Stomach (tissue), 9 donors: ENCODE data around the gene ATG2B. TPM values are rescaled to one million over a fixed set of nuclear protein-coding genes. Genes with fewer than 3 reads are reported as not detected.

ENCODE experiments used
- DNase-seq, 2 donors: peaks; one replicate each; pipeline versions ENCODE4 v3.0.0 to v3.0.0-alpha.2; 2013 to 2019
- H3K27ac ChIP-seq, 5 donors: fragments of 200-600 bp in 4 of 5; sonication (generic) in 4 of 5; one replicate each; pipeline ENCODE4 v1.5.1; 2013 to 2019; ENCODE audit warnings: mild to moderate bottlenecking in 1 of 5, moderate library complexity in 1 of 5
- H3K27me3 ChIP-seq, 3 donors: fragments of 200-600 bp; sonication (generic); one replicate each; pipeline ENCODE4 v1.5.1; 2017 to 2019; ENCODE audit warnings: mixed run types in 1 of 3
- H3K36me3 ChIP-seq, 4 donors: fragments of 200-600 bp; sonication (generic); 1 replicate in 3 of 4; 2 replicates in 1 of 4; pipeline ENCODE4 v1.5.1; 2016 to 2019
- H3K4me1 ChIP-seq, 4 donors: fragments of 200-600 bp; sonication (generic); one replicate each; pipeline ENCODE4 v1.5.1; 2016 to 2019
- H3K4me3 ChIP-seq, 4 donors: fragments of 200-600 bp; sonication (generic) in 3 of 4; one replicate each; pipeline ENCODE4 v1.5.1; 2016 to 2019; ENCODE audit warnings: mild to moderate bottlenecking in 1 of 4
- H3K9me3 ChIP-seq, 4 donors: fragments of 200-600 bp; sonication (generic); one replicate each; pipeline ENCODE4 v1.5.1; 2016 to 2019
- CTCF ChIP-seq, 7 experiments: fragments of 450-650 bp in 4 of 7; fragments of 200-600 bp in 3 of 7; sonication (generic) in 3 of 7; IDR thresholded peaks; one replicate each; pipeline ENCODE4 v1.5.1; 2016 to 2019; ENCODE audit warnings: antibody characterized with exemption in 7 of 7, control low read depth in 2 of 7, mild to moderate bottlenecking in 1 of 7
- EP300 ChIP-seq: sonication (generic); formaldehyde crosslinking; IDR thresholded peaks from one replicate; pipeline ENCODE4 v1.6.1; 2017; ENCODE audit warnings: antibody characterized with exemption
- POLR2A ChIP-seq, 4 donors: fragments of 450-650 bp; IDR thresholded peaks; one replicate each; pipeline ENCODE4 v1.6.1; 2016; ENCODE audit warnings: antibody characterized with exemption in 4 of 4, control low read depth in 2 of 4, mild to moderate bottlenecking in 1 of 4, moderate library complexity in 1 of 4
- POLR2AphosphoS5 ChIP-seq, 3 donors: sonication (generic); formaldehyde crosslinking; IDR thresholded peaks; one replicate each; pipeline ENCODE4 v1.6.1; 2016; ENCODE audit warnings: antibody characterized with exemption in 3 of 3
- WGBS, 5 donors: extraction: QIAGEN DNeasy Blood & Tissue Kit in 3 of 5; methylation state at CpG; one replicate each; pipeline versions ENCODE4 v1.1.5 to v1.1.7; 2013 to 2018; 5-methylcytosine and 5-hydroxymethylcytosine counted together
- intact Hi-C: fragments of 100-400 bp; cut with DNase I; formaldehyde crosslinking; loops from one replicate; pipeline ENCODE4 v1.15.1; 2023; ENCODE audit warnings: low total_unique reads
- polyA plus RNA-seq, 3 donors: library from polyadenylated mRNA; stranded (reverse); fragments of 200-250 nt; gene quantifications; one replicate each; pipeline ENCODE4 v1.2.3, GENCODE V29; 2013
- total RNA-seq, 5 donors: library from RNA; depleted of rRNA; stranded (reverse); fragments of >200 nt; gene quantifications; one replicate each; pipeline versions ENCODE4 v1.1.0 to v1.2.3, GENCODE V29; 2014 to 2016
- donor health status: healthy with polysubstance abuse.
- donor health status: Bipolar disorder and iron deficiency.
- donor health status: healthy.

Gene ATG2B
- total and polyA plus RNA-seq, 8 donors: 1.9 to 59.7 (median 21.9) TPM

- H3K4me3 ChIP-seq: no peak overlapping the region
- WGBS, 5 donors: 66 to 78% (median 68%) methylated on average over 16 of the region's 16 CpGs
- DNase-seq: peak in 1 of 2 donors; percentile 59
- intact Hi-C loops: no loop called here
- H3K4me1 ChIP-seq: peaks cover 0 to 36% (median 14%) of the 10 kb centered on the region in 4 donors
- H3K27me3 ChIP-seq: no peaks in the 10 kb centered on the region
- TF ChIP-seq CTCF (IDR thresholded peaks at IDR 0.05) (no peak), POLR2A (IDR thresholded peaks at IDR 0.05) (no peak), POLR2AphosphoS5 (IDR thresholded peaks at IDR 0.05) (no peak), EP300 (no peak)
- no peaks in the 10 kb centered on the region for H3K9me3 ChIP-seq
- H3K36me3 ChIP-seq: no peaks in the 10 kb centered on the region
- H3K27ac ChIP-seq: no peak overlapping the region
Observed at GRCh38 chr14:96265383-96266095, 97.6 kb downstream of the ATG2B start.

DNA sequence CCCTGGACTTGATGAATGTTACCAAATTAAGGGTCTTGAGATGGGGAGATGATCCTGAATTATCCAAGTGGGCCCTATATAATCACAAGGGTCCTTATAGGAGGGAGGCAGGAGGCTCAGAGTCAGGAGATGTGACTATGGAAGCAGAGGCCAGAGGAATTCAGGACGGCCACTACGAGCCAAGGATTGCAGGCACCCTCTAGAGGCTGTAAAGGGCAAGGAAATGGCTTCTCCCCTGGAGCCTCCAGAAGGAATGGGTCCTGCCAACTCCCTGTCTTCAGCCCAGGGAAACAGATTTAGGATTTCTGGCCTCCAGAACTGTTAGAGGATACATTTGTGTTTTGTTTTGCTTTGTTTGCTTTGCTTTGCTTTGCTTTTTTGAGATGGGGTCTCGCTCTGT lies 98.3 kb downstream of the ATG2B start:
- H3K27ac ChIP-seq: no peak overlapping the region
- intact Hi-C loops: no loop called here
- H3K4me1 ChIP-seq: peaks cover 0 to 36% (median 14%) of the 10 kb centered on the region in 4 donors
- TF ChIP-seq EP300: no peak
- TF ChIP-seq CTCF (IDR thresholded peaks at IDR 0.05): no peak
- no peak for TF ChIP-seq POLR2AphosphoS5 (IDR thresholded peaks at IDR 0.05)
- TF ChIP-seq POLR2A (IDR thresholded peaks at IDR 0.05): no peak
- no peak for DNase-seq
- peaks cover 0 to 2% (median 0%) of the 10 kb centered on the region in 3 donors for H3K27me3 ChIP-seq
- no peaks in the 10 kb centered on the region for H3K36me3 ChIP-seq
- WGBS, 5 donors: 55 to 71% (median 63%) methylated on average over 3 of the region's 3 CpGs
- no peak overlapping the region for H3K4me3 ChIP-seq
- no peaks in the 10 kb centered on the region for H3K9me3 ChIP-seq

DNA sequence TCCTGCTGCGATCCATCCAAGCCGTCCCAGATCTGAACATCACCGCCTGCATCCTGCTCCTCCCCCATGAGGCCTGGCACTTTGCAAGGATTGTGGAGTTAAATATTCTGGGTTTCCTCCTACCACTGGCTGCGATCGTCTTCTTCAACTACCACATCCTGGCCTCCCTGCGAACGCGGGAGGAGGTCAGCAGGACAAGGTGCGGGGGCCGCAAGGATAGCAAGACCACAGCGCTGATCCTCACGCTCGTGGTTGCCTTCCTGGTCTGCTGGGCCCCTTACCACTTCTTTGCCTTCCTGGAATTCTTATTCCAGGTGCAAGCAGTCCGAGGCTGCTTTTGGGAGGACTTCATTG lies 99.0 kb downstream of the ATG2B start:
- Histone ChIP-seq H3K36me3 (no peaks in the 10 kb centered on the region), H3K4me1 (peaks cover 0 to 31% (median 11%) of the 10 kb centered on the region in 4 donors), H3K4me3 (no peak overlapping the region), H3K9me3 (no peaks in the 10 kb centered on the region), H3K27ac (no peak overlapping the region), H3K27me3 (peaks cover 0 to 2% (median 0%) of the 10 kb centered on the region in 3 donors)
- 92 to 94% (median 93%) methylated on average over 14 of the region's 14 CpGs for WGBS, 5 donors
- intact Hi-C loops: no loop called here
- DNase-seq: no peak
- no peak for TF ChIP-seq EP300
- no peak for TF ChIP-seq POLR2AphosphoS5 (IDR thresholded peaks at IDR 0.05)
- TF ChIP-seq POLR2A (IDR thresholded peaks at IDR 0.05): no peak
- TF ChIP-seq CTCF (IDR thresholded peaks at IDR 0.05): no peak

GRCh38 chr14:96263347-96264199 lies 99.6 kb downstream of the ATG2B start:
- 82 to 85% (median 84%) methylated on average over 20 of the region's 20 CpGs for WGBS, 5 donors
- intact Hi-C loops: no loop called here
- peak in 1 of 2 donors; percentile 39 for DNase-seq

More at GRCh38 chr14:96263347-96264199, 99.6 kb downstream of the ATG2B start:
- peaks cover 0 to 4% (median 0%) of the 10 kb centered on the region in 3 donors for H3K27me3 ChIP-seq
- H3K27ac ChIP-seq: no peak overlapping the region
- H3K4me1 ChIP-seq: peaks cover 0 to 25% (median 8%) of the 10 kb centered on the region in 4 donors
- no peaks in the 10 kb centered on the region for H3K36me3 ChIP-seq
- H3K9me3 ChIP-seq: no peaks in the 10 kb centered on the region
- H3K4me3 ChIP-seq: no peak overlapping the region
- TF ChIP-seq EP300: no peak
- no peak for TF ChIP-seq POLR2A (IDR thresholded peaks at IDR 0.05)
- TF ChIP-seq CTCF (IDR thresholded peaks at IDR 0.05): no peak
- no peak for TF ChIP-seq POLR2AphosphoS5 (IDR thresholded peaks at IDR 0.05)
